Stimulated activated CD4-positive, alpha-beta T cell treated with anti-CD3 and anti-CD28 coated beads, Interleukin-4, amount 100 ng/mL, for 24 hours (primary cell): ENCODE measurements around the gene MIDN.

ENCODE experiments used
- DNase-seq: peaks from one replicate; pipeline ENCODE4 v3.0.0-alpha.2; 2020

Gene MIDN

DNA sequence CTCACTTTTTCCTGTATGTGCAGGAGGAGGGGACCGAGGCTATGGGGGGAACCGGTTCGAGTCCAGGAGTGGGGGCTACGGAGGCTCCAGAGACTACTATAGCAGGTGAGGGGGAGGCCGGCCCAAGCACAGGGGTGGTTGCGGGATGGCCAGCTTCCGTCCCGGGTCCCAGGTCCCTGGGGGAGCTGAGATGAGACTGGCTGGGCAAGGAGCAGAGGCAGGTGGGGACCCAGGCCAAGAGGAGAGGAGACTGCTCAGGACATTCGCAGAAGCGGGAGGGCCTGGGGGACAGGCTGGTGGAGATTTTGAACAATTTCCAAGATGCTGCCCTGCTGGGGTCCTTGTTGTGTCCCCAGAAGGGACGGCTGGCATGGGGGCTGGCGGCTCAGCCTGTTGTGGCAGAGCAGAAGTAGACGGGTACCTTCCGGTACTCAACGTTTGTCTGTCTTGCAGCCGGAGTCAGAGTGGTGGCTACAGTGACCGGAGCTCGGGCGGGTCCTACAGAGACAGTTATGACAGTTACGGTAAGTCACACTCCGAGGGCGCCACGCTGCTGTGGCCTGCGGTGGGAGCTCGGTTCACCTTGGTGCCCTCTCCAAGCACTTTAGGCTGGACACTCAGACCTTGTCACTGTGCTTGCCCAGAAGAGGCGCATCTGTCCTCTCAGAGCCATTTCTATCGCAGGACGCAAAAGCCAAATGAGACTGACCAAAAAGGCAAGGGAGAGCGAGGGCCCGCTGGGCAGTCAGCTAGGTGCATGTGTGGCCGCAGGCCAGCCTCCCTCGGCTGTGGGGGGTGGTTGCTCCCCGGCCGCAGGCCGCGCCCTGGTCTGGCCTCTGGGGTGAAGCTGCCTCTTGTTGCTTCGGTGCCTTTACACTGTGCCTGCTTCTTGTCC lies 23.4 kb downstream of the MIDN start:
- DNase-seq, result no peak

DNA sequence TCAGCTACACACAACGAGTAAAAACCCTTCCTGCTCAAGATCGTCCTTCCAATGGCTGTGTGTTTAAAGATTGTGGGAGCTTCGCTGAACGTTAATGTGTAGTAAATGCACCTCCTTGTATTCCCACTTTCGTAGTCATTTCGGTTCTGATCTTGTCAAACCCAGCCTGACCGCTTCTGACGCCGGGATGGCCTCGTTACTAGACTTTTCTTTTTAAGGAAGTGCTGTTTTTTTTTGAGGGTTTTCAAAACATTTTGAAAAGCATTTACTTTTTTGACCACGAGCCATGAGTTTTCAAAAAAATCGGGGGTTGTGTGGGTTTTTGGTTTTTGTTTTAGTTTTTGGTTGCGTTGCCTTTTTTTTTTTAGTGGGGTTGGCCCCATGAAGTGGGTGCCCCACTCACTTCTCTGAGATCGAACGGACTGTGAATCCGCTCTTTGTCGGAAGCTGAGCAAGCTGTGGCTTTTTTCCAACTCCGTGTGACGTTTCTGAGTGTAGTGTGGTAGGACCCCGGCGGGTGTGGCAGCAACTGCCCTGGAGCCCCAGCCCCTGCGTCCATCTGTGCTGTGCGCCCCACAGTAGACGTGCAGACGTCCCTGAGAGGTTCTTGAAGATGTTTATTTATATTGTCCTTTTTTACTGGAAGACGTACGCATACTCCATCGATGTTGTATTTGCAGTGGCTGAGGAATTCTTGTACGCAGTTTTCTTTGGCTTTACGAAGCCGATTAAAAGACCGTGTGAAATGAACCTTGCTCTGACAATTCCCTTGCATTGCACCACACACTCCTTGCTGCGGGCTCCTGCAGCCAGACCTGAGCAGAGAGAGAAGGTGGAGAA lies 24.3 kb downstream of the MIDN start:
- no peak for DNase-seq

DNA sequence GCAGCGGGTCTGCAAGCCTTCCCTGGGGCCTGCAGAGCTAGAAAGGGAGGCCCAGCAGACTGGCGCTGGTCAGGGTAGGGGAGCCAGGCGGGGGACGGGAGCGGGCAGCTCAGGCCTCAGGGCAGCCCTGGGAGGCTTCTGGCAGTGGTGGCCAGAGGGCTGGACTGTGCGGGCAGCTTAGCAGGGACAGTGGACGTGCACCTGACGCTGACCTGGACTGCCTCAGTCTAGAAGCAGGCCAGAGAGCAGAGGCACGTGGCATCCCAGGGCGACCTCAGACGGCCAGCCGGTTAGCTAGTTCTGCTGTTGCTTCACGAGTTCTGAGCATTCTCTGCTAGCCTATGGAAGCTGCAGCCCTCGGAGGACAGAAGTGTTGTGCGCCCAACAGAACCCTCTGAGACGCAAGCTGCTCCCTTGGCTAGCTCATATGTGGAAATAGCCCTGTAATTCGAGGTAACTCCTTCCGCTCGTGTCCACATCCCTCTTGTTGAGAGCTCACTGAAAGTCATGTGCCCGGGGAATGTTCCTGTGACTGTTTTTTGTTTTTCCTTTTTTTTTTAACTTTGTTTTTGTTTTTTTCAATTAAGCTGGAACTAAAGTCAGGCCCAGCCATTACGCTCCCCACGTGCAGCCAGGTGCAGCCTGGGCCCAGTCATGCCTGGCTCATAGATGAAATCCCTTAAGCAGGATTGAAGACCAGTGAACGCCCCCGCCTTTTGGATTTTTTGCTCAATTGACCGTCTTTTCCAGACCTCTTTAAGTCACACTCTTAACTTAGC lies 25.1 kb downstream of the MIDN start:
- no peak for DNase-seq

DNA sequence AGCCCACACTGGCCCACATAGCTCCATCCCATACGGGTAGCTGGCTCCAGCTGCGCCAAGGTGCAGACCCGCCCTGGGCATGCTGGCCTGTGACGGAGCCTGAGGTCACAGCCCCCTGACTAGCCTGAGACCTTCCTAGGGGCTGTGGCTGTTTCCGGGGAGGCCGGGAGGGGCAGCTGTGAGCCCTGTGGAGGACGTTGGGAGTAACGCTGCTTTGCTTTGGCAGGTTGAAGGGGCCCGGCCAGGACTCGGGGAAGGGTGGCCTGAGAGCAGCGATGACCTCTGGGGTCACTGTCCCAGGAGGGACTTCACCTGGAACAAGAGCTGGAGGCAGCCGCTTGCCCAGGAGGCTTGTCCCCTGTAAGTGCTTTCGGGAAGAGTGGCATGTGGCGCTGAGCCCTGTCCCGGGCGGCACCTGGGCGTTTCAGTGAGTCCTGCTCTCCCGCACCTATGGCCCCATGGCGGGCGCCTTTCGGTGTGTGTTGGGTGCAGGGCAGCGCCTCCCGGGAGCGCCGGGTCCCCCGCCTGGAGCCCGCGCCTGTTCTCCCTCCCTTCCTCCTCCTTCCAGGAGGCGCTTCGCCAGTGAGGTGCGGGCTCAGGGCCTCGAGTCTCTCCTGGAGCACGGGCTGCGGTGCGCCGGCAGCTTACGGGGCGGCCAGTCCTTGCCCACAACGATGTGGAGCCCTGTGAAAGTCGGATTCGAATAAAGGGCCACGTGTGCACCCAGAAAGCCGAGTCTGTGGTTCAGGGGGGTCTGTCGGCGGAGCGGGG lies 25.9 kb downstream of the MIDN start:
- DNase-seq, result no peak

DNA sequence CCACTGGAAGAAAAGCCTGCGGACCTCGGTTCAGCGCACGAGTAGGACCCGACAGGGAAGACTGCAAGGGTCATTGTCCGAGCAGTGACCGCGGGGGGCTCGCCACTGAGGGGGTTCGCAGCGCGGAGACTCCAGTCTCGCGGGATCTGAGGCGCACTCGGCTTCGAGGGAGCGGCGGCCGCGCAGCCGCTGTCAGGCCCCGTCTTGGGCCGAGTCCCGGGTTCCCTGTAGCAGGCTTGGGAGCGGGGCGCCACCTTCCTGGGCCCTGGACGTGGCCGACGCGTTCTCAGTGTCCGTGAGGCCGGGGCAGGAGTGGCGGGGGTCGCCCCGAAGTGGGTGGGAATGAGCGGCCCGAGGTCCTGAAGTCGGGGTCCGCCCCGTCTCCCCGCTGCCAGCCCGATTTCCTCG lies 26.5 kb downstream of the MIDN start:
- no peak for DNase-seq

DNA sequence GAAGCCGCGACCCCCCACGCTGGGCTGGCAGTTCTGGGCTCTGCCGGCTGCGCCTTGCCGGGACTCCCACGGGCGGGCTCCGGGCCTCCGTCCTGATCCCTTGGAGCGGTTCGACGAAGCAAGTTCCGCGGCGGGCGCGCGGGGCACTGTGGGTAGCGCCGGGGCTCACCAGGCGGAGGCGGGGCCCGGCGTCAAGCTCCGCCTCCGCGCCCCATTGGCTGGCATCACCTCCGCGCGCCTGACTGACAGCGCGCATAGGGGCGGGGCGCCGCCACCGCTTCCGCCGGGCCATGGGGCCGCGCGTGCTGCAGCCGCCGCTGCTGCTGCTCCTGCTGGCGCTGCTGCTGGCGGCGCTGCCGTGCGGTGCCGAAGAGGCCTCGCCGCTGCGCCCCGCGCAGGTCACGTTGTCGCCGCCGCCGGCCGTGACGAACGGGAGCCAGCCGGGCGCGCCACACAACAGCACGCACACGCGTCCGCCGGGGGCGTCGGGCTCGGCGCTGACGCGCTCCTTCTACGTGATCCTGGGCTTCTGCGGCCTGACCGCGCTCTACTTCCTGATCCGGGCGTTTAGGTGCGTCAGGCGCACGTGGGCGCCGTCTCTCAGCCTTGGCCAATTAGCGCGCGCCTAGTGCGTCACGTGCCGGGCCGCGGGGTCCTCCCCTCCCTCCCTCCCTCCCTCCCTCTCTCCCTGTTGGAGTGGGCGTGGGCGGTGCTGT lies 27.0 kb downstream of the MIDN start, which contains the start of gene FAM174C:
TSS of gene FAM174C (plus strand) at position 271 of the 716 bp plus-strand sequence. CDS start at position 291, 20 bp downstream.
- DNase-seq, result peak; percentile 95

DNA sequence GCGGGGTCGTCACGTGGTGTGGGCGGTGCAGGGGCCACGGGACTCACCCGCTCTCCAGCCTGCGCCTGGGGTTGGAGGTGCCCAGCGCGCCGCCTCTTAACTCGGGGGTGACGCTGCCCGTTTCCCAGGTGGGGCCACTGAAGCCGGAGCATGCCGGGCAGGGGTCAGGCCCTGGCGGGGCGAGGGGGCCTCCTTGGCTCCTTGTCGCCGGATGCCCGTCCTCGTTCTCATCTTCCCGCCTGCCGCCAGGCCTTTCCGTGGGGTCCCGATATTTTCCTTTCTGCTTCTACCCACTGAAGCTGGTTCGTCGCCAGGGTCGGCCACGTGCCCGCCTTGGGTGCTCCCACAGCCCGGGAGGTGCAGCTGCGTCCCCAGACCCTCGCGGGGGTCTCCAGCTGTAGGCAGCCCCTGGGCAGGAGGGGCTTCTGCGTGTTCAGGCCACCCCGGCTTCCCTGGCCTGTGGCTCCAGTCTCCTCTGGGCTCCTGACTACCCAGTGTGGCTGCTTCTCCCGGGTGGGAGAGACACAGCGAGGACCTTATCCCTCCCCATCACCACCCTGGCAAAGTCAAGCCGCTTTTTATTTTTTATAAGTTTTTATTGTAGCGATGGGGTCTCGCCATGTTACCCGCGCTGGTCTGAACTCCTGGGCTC lies 27.7 kb downstream of the MIDN start:
- no peak for DNase-seq

DNA sequence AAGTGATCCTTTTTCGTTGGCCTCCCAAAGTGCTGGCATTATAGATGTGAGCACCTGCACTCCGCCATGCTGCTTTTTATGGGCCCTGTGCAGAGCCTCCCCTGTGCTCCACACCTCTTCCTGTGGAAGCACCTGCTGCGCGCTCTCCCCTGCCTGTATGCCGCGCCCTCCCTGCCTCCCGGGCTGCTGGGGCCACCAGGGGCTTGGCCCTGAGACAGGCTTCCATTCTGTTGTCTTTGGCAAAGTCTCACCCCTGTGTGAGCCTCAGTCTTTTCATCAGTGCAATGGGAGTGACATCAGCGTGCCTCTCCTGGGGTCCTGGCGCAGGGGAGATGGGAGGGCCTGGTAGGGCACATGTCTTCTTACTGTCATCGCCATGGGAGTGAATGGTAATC lies 28.2 kb downstream of the MIDN start:
- DNase-seq, result peak; percentile 42

DNA sequence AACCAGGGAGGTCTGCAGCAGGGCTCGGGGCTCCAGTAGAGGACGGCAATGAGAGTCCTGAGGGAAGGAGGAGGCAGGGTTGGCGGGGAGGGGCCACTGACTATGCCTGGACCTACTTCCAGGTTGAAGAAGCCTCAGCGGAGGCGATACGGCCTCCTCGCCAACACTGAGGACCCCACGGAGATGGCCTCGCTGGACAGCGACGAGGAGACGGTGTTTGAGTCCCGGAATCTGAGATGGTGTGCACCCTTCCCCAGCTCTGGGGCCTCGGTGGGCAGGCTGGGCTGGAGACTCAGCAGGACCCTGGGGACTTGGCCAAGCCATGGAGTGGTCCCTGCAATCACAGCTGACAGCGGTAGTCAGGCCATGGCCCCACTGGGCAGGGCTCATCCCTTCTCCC lies 28.7 kb downstream of the MIDN start:
- DNase-seq, result no peak

DNA sequence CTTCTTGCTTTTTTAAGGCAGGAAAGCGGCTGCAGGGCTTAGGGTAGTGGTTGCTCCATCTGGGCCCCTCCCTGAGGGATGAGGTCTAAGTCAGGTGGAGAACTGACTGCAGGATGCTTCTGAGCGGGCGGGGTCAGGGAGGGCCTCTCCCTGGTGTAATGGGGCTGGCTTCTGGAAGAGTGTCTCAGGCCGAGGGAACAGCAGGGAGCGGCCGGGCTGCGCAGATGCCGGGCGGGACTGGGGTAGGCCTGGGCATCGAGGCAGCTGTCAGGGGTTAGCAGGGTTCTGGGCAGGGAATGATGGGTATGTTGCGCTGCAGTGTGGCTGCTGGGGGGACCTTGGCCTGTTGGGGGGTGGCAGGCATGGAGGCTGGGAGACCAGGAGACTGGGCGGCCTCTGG lies 29.7 kb downstream of the MIDN start:
- DNase-seq, result no peak

DNA sequence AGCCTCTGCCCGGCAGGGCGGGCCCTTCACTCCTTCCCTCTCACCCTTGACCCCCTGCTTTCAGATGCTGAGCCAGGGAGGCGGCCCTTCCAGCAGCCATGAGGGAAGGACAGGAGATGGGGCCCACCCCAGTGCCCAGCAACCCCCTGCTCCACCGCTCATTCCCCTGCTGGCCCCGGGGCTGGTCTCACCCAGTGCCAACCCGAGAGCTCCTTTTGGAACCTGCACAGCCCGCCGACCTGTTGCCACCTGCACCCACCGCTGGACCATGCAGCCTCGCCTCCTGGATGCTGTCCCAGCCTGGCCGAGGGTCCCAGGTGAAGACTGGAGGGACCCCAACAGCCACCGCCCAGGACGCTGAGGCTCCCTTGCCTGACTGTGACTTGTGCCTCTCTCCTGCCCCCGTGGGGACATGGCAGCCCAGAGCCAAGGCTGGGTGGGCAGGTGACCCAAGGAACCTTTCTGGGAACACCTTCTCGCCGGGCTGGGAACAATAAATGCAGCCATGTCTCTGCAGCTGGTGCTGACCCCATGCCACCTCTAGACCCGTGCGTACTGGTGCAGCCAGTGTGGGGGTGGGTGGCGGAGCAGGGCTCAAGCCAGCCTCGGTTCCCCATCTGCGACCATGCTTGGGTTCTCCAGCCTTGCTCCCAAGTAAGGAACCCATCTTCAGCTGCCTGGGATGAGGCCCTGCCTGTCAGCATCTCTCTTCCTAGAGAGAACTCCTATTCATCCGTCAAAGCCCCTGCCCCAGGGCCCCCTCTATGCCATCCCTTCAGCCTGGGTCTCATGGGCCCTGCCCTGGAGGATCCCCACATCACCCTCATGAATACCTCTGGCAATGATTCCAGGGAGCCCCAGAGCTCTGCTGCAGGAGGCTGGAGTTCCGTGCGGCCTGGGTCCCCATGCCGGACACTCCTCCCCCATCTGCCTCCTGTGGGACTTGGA lies 30.6 kb downstream of the MIDN start:
- DNase-seq, result no peak

DNA sequence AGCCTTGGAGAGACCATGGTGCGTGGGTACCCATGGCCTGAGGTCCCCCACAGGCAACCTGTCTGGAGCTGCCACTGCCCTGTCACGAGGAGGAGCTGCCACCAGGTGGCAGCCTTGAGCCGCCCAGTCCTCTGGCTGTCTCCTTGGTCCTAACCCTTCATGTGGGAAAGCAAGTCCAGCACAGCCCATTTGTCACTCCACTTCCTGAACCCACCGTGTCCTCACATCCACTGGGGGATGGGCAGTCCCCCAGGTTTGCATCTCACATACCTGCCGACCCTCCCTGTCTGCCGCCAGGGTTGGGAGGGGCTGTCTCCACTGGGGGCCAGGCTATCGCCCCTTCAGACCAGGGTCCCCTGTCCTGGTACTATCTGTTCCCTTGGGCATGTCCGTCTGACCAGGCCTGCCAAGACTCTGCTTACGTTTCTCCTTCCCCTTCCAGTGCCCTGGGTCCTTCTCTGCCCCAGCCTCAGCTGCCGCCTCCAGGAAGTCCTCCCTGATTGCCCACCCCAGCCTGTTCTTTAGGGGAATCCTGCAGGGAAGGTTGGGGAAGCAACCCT lies 31.5 kb downstream of the MIDN start:
- DNase-seq, result peak; percentile 81

DNA sequence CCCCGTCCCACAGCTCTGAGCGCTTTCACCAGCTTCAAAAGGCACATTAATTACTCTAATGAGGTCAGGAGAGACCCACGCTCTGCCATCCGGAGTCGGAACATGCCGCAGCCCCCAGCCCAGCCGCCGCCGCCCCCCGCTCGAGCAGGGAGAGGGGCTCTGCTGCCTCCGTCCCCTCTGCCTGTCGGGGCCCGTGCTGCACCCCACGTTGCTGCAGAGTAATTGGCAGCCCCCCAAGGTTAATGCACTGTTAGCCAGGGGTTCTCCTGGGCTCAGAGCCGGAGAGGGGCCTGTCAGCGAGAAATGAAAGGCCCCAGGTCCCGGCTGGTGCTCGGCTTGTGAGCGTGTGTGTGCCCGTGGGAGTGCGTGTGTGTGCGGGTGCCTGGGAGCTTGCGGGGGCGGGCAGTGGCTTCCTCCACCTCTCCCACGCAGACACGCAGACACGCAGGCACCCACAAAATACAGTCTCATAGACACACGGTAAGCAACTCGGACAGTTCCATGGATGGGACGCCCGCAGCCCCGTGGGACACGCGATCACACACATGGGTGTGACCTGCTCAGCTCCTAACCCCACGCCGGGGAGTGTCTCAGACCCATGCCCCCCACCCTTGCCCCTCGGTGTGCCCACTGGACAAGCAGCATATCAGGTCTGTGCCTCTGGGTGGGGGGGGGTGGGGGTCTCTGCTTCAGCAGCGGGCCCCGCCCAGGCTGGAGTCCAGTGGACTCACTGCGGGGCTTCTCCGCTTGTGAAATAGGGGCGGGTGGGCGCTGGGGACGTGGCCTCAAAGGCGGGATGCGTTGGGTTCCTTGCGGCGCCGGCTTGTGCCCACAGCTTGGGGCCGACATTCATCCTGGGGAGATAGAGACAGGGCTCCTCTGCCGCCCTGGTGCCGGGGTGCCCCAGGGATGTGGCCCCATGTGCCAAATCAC lies 32.5 kb downstream of the MIDN start:
- no peak for DNase-seq

DNA sequence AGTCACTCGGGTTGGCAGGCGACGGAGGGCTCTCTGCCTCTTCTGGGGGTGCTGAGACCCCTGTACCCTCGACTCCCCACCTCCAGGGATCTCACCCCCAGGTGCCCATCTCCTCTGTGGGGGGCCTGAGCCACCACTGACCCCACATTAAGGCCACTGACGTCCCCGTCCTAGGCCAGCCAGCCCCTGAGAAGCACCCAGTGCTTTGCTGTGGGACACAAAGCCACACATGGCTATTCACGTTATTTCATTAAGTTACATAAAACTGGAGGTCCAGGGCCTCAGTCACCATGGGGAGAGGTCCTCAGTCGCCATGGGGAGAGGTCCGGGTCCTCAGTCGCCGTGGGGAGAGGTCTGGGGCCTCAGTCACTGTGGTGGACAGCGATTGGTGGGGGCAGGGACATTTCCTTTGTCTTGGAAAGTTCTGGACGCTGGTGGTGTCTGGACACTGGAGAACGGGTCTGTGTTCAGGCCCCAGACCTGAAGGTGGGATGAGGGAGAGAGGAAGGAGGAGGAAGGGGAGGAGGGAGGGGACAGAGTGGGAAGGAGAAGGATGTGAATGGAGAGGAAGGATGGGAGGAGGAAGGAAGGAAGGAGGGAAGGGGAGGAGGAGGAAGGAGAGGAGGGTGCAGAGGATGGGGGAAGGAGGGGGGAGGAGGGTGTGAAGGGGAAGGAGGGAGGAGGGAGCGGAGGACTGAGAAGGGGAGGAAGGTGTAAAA lies 33.3 kb downstream of the MIDN start:
- no peak for DNase-seq

DNA sequence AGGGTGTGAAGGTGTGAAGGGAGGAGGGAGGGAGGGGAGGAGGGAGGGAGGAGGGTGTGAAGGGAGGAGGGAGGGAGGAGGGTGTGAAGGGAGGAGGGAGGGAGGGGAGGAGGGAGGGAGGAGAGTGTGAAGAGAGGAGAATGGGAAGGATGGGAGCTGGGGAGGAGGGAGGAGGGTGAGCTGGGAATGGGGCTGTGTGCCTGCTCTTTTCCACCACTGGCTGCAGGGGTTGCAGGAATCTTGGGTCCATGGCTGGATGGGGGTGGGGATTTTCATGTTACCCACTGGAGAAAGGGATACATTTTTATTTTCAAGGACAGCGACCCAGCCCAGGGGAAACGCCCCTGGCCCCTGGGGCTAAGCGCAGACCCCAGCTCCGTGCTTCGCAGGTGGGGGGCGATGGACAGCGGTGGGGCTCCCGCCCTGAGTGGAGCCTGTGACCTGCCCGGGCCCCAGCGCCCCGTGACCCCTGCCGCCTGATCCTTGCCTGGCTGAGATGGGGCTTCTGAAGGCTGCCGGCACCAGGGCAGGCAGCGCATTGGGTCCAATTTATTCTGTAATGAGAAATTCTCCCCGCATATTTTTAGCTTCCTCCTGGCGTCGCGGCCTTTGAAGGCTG lies 34.3 kb downstream of the MIDN start:
- DNase-seq, result no peak

DNA sequence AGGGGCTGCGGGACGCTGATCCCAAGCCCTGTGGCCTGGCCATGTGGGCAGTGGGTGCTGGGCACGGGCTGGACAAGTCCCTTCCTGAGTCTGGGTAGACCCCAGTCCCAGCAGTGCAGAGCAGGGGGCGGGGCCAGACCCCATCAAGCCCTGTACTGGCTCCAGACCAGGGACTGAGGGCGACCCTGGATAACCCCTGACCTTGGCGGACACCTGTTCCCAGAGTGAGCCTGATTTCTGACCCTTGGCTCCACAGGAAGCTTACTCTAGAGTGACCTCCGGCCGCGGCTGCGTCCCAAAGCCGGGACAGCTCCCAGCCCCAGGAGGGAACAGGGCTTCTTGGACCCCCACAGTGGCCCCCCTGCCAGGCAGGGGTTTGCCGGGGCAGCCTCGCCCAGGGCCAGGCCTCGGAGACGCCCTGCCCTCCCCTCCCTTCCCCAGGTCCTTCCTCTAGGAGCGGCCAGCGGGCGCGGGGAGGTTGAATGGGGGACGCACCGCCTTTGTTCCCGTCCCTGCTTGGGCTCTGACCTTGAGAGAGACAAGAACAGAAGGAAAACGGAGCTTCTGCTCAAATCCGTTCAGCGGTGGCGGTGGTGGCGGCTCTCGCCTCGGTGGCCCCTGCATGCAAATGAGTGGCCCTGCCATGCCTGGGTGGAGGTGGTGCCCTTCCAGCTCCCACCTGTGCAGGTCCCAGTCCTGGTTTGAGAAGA lies 35.0 kb downstream of the MIDN start:
- DNase-seq, result no peak

DNA sequence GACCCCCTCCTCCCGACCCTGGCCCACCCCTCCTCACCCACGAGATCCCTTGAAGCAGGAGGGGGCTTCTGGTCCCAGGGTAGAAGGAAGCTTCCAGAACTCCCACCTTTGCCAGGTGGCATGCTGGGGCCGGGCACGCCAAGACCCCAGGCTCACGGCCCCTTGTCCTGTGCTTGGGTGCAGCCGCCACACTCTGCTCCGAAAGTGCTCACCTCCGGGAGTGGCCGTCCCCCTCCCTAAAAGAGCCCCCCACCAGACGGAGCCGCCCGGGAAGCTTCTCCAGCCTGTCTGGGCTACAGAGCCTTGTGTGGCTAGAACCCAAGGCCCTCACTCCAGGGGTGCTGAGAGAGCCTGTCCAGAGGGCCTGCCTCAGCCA lies 35.5 kb downstream of the MIDN start:
- DNase-seq, result no peak
